Tibial nerve (tissue), 3 donors: ENCODE results near the gene IGFBPL1.

Experiments
- POLR2A ChIP-seq, 2 donors: fragments of 450-650 bp; IDR thresholded peaks; one replicate each; pipeline ENCODE4 v1.6.1; 2017; ENCODE audit warnings: antibody characterized with exemption in 2 of 2, mild to moderate bottlenecking in 2 of 2, moderate library complexity in 2 of 2
- TF ChIP-seq, protein P1 (sequence below), 5 experiments: fragments of 200-600 bp in 3 of 5; fragments of 450-650 bp in 2 of 5; sonication (generic) in 3 of 5; IDR thresholded peaks; one replicate each; pipeline ENCODE4 v1.5.1; 2016 to 2019; ENCODE audit warnings: antibody characterized with exemption in 5 of 5, mild to moderate bottlenecking in 3 of 5, moderate library complexity in 2 of 5

DNA sequence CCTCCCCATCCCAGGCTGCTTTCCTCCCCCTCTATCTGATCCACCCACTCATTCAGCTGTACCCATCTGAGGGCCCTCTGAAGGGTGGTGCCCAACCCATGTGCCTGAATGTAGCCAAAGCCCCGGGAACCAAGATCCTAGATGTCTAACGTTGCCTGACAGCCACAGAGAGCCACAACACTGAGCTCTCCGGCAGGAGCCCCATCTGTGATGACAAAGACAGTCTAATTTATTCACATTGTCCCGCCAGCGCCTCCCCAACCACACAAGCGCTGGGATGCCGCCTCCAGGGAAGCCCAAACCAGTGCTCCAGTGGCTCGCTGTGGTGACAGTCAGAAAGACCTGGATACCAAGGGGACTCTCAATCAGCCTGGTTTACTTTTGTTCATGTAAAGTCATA lies 8.4 kb downstream of the IGFBPL1 start:
- no peak for TF ChIP-seq POLR2A (IDR thresholded peaks at IDR 0.05)
- TF ChIP-seq, protein P1, sequence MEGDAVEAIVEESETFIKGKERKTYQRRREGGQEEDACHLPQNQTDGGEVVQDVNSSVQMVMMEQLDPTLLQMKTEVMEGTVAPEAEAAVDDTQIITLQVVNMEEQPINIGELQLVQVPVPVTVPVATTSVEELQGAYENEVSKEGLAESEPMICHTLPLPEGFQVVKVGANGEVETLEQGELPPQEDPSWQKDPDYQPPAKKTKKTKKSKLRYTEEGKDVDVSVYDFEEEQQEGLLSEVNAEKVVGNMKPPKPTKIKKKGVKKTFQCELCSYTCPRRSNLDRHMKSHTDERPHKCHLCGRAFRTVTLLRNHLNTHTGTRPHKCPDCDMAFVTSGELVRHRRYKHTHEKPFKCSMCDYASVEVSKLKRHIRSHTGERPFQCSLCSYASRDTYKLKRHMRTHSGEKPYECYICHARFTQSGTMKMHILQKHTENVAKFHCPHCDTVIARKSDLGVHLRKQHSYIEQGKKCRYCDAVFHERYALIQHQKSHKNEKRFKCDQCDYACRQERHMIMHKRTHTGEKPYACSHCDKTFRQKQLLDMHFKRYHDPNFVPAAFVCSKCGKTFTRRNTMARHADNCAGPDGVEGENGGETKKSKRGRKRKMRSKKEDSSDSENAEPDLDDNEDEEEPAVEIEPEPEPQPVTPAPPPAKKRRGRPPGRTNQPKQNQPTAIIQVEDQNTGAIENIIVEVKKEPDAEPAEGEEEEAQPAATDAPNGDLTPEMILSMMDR (IDR thresholded peaks at IDR 0.05): no peak
